ENCODE data around the gene DNAJC7.

DNAJC7 gene

GRCh38 chr17:42016941-42017865, at the start of gene DNAJC7:
DNAJC7 (minus strand) TSS chr17:42017439; CDS start chr17:42017416, 23 bp downstream.
- peak; percentile 92 for DNase-seq

- DNase-seq = no peak
Observed at GRCh38 chr17:42065201-42065600, 48.0 kb upstream of the DNAJC7 start.

GRCh38 chr17:42062681-42063080, 45.4 kb upstream of the DNAJC7 start:
- DNase-seq = no peak

- DNase-seq = no peak
Observed at GRCh38 chr17:42061646-42062487, 44.6 kb upstream of the DNAJC7 start.

- DNase-seq = no peak
Observed at GRCh38 chr17:42060231-42060630, 43.0 kb upstream of the DNAJC7 start.

GRCh38 chr17:42059815-42060214, 42.6 kb upstream of the DNAJC7 start:
- no peak for DNase-seq

GRCh38 chr17:42058063-42058462, 40.8 kb upstream of the DNAJC7 start:
- no peak for DNase-seq

GRCh38 chr17:42056635-42057034, 39.4 kb upstream of the DNAJC7 start:
- no peak for DNase-seq

GRCh38 chr17:42055496-42055895, 38.3 kb upstream of the DNAJC7 start:
- no peak for DNase-seq

GRCh38 chr17:42055027-42055426, 37.8 kb upstream of the DNAJC7 start:
- DNase-seq = no peak

- DNase-seq = no peak
Observed at GRCh38 chr17:42053731-42054500, 36.7 kb upstream of the DNAJC7 start.

- no peak for DNase-seq
Observed at GRCh38 chr17:42052346-42052877, 35.2 kb upstream of the DNAJC7 start.

- DNase-seq = no peak
Observed at GRCh38 chr17:42051645-42052044, 34.4 kb upstream of the DNAJC7 start.

GRCh38 chr17:42051013-42051400, 33.8 kb upstream of the DNAJC7 start:
- no peak for DNase-seq

GRCh38 chr17:42050393-42051012, 33.3 kb upstream of the DNAJC7 start, which contains the start of gene C17orf113:
C17orf113 (minus strand) TSS chr17:42050601; CDS start chr17:42043376, 7,225 bp downstream.
- peak; percentile 16 for DNase-seq

GRCh38 chr17:42049834-42050392, 32.7 kb upstream of the DNAJC7 start:
- DNase-seq = no peak

- no peak for DNase-seq
Observed at GRCh38 chr17:42047343-42047742, 30.1 kb upstream of the DNAJC7 start.

- DNase-seq = no peak
Observed at GRCh38 chr17:42045719-42046118, 28.5 kb upstream of the DNAJC7 start.

- DNase-seq = no peak
Observed at GRCh38 chr17:42042598-42043319, 25.5 kb upstream of the DNAJC7 start.

GRCh38 chr17:42041619-42042018, 24.4 kb upstream of the DNAJC7 start:
- DNase-seq = no peak

GRCh38 chr17:42040818-42041217, 23.6 kb upstream of the DNAJC7 start:
- no peak for DNase-seq
